Measurements from ENCODE around the gene C11orf68.
A peak's percentile ranks its signal among the peaks of the same experiment; 100 is the strongest.

The C11orf68 gene

DNA sequence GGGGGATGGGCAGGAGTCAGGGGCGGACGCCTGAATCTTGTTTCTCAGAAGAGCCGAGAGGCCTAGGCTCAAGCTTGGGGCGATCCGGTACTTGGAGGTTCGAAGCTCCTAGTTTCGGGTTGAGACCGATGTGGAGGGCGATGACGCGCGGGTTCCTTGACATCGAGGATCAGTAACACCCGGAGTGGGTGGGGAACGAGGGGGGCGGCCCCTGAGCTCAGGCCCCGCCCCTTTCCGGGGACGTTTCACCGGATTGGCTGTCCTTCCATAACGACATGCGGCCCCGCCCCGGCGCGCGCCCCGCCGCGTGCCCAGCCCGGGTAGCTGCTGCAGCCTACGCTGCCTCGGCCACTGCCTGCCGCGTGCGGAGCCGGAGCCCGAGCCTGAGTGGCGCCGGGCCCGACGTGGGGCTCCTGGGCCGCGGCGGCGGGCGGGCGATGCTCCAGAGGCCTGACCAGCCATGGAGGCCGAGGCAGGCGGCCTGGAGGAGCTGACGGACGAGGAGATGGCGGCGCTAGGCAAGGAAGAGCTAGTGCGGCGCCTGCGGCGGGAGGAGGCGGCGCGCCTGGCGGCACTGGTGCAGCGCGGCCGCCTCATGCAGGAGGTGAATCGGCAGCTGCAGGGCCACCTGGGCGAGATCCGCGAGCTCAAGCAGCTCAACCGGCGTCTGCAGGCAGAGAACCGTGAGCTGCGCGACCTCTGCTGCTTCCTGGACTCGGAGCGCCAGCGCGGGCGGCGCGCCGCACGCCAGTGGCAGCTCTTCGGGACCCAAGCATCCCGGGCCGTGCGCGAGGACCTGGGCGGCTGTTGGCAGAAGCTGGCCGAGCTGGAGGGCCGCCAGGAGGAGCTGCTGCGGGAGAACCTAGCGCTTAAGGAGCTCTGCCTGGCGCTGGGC, 28.3 kb downstream of the C11orf68 start, which contains the start of gene CCDC85B:
Gene CCDC85B, plus strand, starts transcription at position 350 of the 895 bp plus-strand sequence. Its CDS starts 111 bp downstream, at position 461.
- TF ChIP-seq, protein P1, sequence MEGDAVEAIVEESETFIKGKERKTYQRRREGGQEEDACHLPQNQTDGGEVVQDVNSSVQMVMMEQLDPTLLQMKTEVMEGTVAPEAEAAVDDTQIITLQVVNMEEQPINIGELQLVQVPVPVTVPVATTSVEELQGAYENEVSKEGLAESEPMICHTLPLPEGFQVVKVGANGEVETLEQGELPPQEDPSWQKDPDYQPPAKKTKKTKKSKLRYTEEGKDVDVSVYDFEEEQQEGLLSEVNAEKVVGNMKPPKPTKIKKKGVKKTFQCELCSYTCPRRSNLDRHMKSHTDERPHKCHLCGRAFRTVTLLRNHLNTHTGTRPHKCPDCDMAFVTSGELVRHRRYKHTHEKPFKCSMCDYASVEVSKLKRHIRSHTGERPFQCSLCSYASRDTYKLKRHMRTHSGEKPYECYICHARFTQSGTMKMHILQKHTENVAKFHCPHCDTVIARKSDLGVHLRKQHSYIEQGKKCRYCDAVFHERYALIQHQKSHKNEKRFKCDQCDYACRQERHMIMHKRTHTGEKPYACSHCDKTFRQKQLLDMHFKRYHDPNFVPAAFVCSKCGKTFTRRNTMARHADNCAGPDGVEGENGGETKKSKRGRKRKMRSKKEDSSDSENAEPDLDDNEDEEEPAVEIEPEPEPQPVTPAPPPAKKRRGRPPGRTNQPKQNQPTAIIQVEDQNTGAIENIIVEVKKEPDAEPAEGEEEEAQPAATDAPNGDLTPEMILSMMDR (IDR thresholded peaks at IDR 0.05; ENCODE audit: low read depth, low read length, missing control alignments), result no peak
- peak; percentile 90 for DNase-seq (ENCODE audit: low read depth)
- peak within 1 kb of the TSS; percentile 86 for H3K4me3 ChIP-seq (ENCODE audit: low read depth, low read length)

DNA sequence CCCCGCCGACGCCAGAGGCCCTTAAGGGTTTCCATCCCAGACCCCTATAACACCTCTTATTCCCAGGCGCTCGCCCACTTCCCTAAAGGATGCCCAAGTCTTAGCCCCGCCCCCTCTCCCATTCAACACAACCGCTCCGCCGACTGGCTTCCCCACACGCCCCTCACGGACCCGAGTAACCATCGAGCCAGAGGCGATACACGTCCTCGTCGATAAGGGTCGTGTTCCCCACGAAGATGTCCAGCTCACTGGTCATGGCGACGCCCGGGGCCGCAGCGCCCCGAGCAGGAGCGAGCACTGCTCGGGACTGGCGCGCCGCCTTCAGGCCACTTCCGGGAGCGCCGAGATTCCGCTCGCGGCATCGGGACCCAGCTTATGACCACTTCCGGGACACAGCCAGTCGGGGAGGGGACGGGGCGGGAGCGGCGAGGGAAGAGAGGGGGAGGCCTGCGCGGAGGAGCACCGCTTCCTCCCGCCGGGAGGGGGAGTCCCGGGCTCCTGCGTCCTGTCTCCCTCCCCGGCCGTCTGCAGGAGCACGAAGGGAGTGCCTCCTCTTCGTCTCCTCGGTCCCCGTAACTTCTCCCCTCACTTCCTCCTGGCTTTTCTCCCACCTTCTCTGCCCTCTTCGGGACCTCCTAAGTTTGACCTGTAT, 30.6 kb downstream of the C11orf68 start, which contains the start of gene FIBP:
Gene FIBP, minus strand, starts transcription at position 309 of the 652 bp plus-strand sequence. Its CDS starts 53 bp downstream, at position 256.
- DNase-seq (ENCODE audit: low read depth), result peak; percentile 87
- peak within 1 kb of the TSS; percentile 63 for H3K4me3 ChIP-seq (ENCODE audit: low read depth, low read length)
- TF ChIP-seq, protein P1 (IDR thresholded peaks at IDR 0.05; ENCODE audit: low read depth, low read length, missing control alignments), result peak; percentile 84

DNA sequence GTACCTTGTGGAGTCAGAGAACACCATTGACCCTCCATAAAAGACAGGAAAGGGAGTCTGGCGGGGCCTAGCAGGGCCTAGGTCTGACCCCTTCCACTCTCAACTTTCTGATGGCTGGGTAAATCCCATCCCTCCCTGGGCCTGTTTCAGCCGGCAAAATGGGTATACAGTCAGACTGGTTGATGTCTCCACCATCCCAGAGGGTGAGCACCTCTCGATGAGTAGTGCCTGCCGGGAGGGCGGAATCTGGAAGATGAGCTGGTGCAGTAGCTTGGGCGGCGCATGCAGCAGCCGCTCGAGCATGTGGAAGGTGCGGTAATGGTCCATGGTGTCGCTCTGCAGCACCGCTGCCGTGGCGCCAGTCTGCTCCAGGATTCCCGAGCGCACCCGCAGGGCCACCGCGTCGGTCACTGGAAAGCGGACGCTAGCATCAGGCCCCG, 31.1 kb downstream of the C11orf68 start:
- no peak for DNase-seq (ENCODE audit: low read depth)
- TF ChIP-seq, protein P1 (IDR thresholded peaks at IDR 0.05; ENCODE audit: low read depth, low read length, missing control alignments), result no peak
- H3K4me3 ChIP-seq (ENCODE audit: low read depth, low read length), result peak overlapping the region; percentile 63

DNA sequence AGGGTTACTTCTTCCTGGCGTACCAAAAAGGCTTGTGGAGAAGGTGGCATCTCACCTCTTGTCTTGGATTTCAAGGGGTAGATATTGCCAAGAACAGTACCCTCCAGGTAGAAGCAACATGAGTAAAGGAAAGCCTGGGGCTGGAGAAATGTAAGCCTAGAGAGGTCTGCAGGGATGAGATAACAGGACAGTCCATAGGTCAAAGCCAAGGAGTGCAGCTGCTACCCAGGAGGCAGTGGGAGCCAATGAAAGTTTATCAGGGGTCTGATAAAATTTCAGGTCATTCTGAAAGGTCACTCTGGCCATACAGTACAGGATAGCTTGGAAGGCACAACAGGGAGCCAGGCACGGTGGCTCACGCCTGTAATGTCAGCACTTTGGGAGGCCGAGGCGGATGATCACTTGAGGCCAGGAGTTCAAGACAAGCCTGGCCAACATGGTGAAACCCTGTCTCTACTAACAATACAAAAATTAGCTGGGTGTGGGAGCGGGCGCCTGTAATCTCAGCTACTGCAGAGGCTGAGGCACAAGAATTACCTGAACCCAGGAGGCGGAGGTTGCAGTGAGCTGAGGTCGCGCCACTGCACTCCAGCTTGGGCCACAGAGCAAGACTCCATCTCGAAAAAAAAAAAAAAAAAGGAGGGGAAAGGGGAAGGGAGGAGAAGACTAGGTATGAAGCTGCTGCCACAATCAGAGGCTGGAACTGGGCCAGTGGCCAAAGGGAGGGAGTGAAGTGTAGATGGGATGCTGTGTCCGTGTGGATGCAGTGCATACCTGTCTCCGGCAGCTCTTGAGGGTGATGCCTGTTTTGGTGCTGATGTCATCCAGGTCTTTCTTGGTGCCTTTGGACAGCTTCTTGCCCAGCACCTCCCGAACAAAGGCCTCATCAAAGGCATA, 31.8 kb downstream of the C11orf68 start:
- DNase-seq (ENCODE audit: low read depth), result no peak
- TF ChIP-seq, protein P1 (IDR thresholded peaks at IDR 0.05; ENCODE audit: low read depth, low read length, missing control alignments), result no peak
- peak overlapping the region; percentile 63 for H3K4me3 ChIP-seq (ENCODE audit: low read depth, low read length)

DNA sequence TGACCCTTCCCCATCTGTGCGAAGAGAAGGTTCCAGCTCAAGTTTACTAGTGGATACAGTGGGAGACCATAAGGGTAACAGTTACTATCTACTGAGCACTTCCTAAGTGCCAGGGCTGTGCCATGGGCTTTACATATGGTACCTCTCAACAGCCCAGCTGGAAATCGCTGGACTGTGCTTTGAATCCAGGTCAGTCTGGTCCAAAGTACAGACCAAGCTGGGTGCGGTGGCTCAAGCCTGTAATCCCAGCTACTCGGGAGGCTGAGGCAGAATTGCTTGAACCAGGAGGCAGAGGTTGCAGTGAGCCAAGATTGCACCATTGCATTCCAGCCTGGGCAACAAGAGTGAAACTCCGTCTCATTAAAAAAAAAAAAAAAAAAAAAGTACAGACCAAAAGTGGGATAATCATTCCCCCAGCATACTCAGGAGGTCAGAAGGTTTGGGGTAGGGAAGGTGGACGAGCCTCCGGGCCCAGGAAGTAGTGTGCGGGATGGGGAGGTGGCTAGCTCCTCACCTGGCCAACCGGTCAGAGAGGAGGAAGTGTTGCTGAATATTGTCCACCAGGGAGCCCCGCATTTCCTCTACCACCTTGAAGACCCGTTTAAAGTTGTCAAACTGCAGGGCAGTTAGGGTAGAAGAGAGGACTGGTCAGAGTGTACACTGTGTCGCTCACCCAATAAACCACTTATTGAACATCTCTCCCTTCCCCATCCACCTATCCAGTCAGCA, 32.9 kb downstream of the C11orf68 start:
- no peak for DNase-seq (ENCODE audit: low read depth)
- H3K4me3 ChIP-seq (ENCODE audit: low read depth, low read length), result no peak overlapping the region

More for the DNA sequence above, 32.9 kb downstream of the C11orf68 start:
- TF ChIP-seq, protein P1 (IDR thresholded peaks at IDR 0.05; ENCODE audit: low read depth, low read length, missing control alignments), result no peak
